Upper lobe of right lung (tissue), 1 donor: ENCODE measurements around the gene ABCB1. TPM values are rescaled to one million over a fixed set of nuclear protein-coding genes. Genes with fewer than 3 reads are reported as not detected.

Experiments
- ATAC-seq: fragments of 200-7000 bp; cut with Tn5 transposase; one replicate; pipeline ENCODE4 v1.9.1; 2020; ENCODE audit warnings: mild to moderate bottlenecking, moderate library complexity
- DNase-seq: peaks from one replicate; pipeline ENCODE4 v3.0.0-alpha.2; 2020
- H3K27ac ChIP-seq: fragments of 200-600 bp; one replicate; pipeline ENCODE4 v1.8.0; 2022
- H3K27me3 ChIP-seq: fragments of 200-600 bp; one replicate; pipeline ENCODE4 v1.8.0; 2022; ENCODE audit warnings: mild to moderate bottlenecking
- H3K36me3 ChIP-seq: fragments of 200-600 bp; one replicate; pipeline ENCODE4 v1.8.0; 2022
- H3K4me1 ChIP-seq: fragments of 200-600 bp; one replicate; pipeline ENCODE4 v1.8.0; 2022
- H3K4me3 ChIP-seq: fragments of 200-600 bp; one replicate; pipeline ENCODE4 v1.8.0; 2022; ENCODE audit warnings: mild to moderate bottlenecking
- H3K9me3 ChIP-seq: fragments of 200-600 bp; one replicate; pipeline ENCODE4 v1.8.0; 2022
- CTCF ChIP-seq: fragments of 200-600 bp; IDR thresholded peaks from one replicate; pipeline ENCODE4 v1.8.0; 2022; ENCODE audit warnings: antibody characterized with exemption
- intact Hi-C: fragments of 100-400 bp; cut with DNase I; formaldehyde crosslinking; loops from one replicate; pipeline ENCODE4 v1.11.0; 2022
- total RNA-seq: library from RNA; stranded (reverse); fragmentation: NEBNext Ultra II Directional; extraction: Animal tissue kit (Norgen Biotek cat#: 25700); gene quantifications from one replicate; pipeline ENCODE4 v1.2.1, GENCODE V29; 2021
- donor health status: DM: no; HTN: yes; CAD: no; lungs with severe emphysema.

ABCB1 gene
- total RNA-seq, 1 donor from 2014 or later: 7.5 TPM

- intact Hi-C loops: no loop called here
- H3K36me3 ChIP-seq: no peaks in the 10 kb centered on the region
- DNase-seq: no peak
- H3K4me1 ChIP-seq: no peaks in the 10 kb centered on the region
- H3K27me3 ChIP-seq: no peaks in the 10 kb centered on the region
- no peak for ATAC-seq
- H3K4me3 ChIP-seq: no peak overlapping the region
- H3K9me3 ChIP-seq: no peaks in the 10 kb centered on the region
- H3K27ac ChIP-seq: no peak overlapping the region
- TF ChIP-seq CTCF: no peak
Observed at GRCh38 chr7:87534072-87534471, 66.6 kb downstream of the ABCB1 start.

- no peak for TF ChIP-seq CTCF
- no peak for ATAC-seq
- H3K4me1 ChIP-seq: no peaks in the 10 kb centered on the region
Observed at GRCh38 chr7:87530126-87530525, 70.6 kb downstream of the ABCB1 start.

GRCh38 chr7:87528730-87529129 is 72.0 kb downstream of the ABCB1 start:
- no peaks in the 10 kb centered on the region for H3K4me1 ChIP-seq
- H3K4me3 ChIP-seq: no peak overlapping the region
- no peak overlapping the region for H3K27ac ChIP-seq
- no peak for ATAC-seq
- H3K9me3 ChIP-seq: no peaks in the 10 kb centered on the region
- H3K36me3 ChIP-seq: no peaks in the 10 kb centered on the region
- TF ChIP-seq CTCF: no peak
- DNase-seq: no peak
- H3K27me3 ChIP-seq: no peaks in the 10 kb centered on the region
- intact Hi-C loops: no loop called here

More at GRCh38 chr7:87530126-87530525, 70.6 kb downstream of the ABCB1 start:
- Histone ChIP-seq H3K4me3 (no peak overlapping the region), H3K27ac (no peak overlapping the region), H3K27me3 (no peaks in the 10 kb centered on the region), H3K36me3 (no peaks in the 10 kb centered on the region), H3K9me3 (no peaks in the 10 kb centered on the region)
- intact Hi-C loops: no loop called here
- no peak for DNase-seq

- no peak for TF ChIP-seq CTCF
- Histone ChIP-seq H3K4me3 (no peak overlapping the region), H3K36me3 (no peaks in the 10 kb centered on the region), H3K4me1 (no peaks in the 10 kb centered on the region), H3K27me3 (no peaks in the 10 kb centered on the region), H3K27ac (no peak overlapping the region), H3K9me3 (no peaks in the 10 kb centered on the region)
- ATAC-seq (no peak), DNase-seq (no peak)
- intact Hi-C loops: no loop called here
Observed at GRCh38 chr7:87518735-87519134, 81.9 kb downstream of the ABCB1 start.

- H3K27me3 ChIP-seq: no peaks in the 10 kb centered on the region
- H3K9me3 ChIP-seq: no peaks in the 10 kb centered on the region
- intact Hi-C loops: no loop called here
- no peaks in the 10 kb centered on the region for H3K4me1 ChIP-seq
- H3K27ac ChIP-seq: no peak overlapping the region
- TF ChIP-seq CTCF: no peak
- no peak overlapping the region for H3K4me3 ChIP-seq
- no peaks in the 10 kb centered on the region for H3K36me3 ChIP-seq
- ATAC-seq: no peak
- no peak for DNase-seq
Observed at GRCh38 chr7:87517891-87518290, 82.8 kb downstream of the ABCB1 start.

GRCh38 chr7:87517136-87517815 is 83.4 kb downstream of the ABCB1 start:
- Histone ChIP-seq H3K27me3 (no peaks in the 10 kb centered on the region), H3K4me1 (no peaks in the 10 kb centered on the region), H3K36me3 (no peaks in the 10 kb centered on the region), H3K4me3 (no peak overlapping the region), H3K9me3 (no peaks in the 10 kb centered on the region), H3K27ac (no peak overlapping the region)
- no peak for TF ChIP-seq CTCF
- DNase-seq: no peak
- intact Hi-C loops: no loop called here
- ATAC-seq: no peak
